Esophagus squamous epithelium (tissue), 5 donors: ENCODE measurements around the gene CFAP299. TPM values are rescaled to one million over a fixed set of nuclear protein-coding genes. Genes with fewer than 3 reads are reported as not detected.

ENCODE experiments used
- DNase-seq: peaks from one replicate; lab custom pipeline; 2025; lab: John Stamatoyannopoulos, UW
- H3K27ac ChIP-seq, 4 donors: fragments of 200-600 bp; sonication (generic); one replicate each; pipeline ENCODE4 v1.5.1; 2016 to 2019; ENCODE audit warnings: mild to moderate bottlenecking in 1 of 4
- H3K27me3 ChIP-seq, 4 donors: fragments of 200-600 bp; sonication (generic); 1 replicate in 3 of 4; 2 replicates in 1 of 4; pipeline versions ENCODE4 v1.5.1 to v1.6.0; 2017 to 2021; ENCODE audit warnings: antibody characterized with exemption in 1 of 4
- H3K36me3 ChIP-seq, 3 donors: fragments of 200-600 bp; sonication (generic); one replicate each; pipeline ENCODE4 v1.5.1; 2016 to 2019
- H3K4me1 ChIP-seq, 3 donors: fragments of 200-600 bp; sonication (generic); one replicate each; pipeline ENCODE4 v1.5.1; 2017 to 2019
- H3K4me3 ChIP-seq, 4 donors: fragments of 200-600 bp; sonication (generic); 1 replicate in 3 of 4; 2 replicates in 1 of 4; pipeline ENCODE4 v1.5.1; 2016 to 2019; ENCODE audit warnings: mild to moderate bottlenecking in 2 of 4, moderate library complexity in 1 of 4
- H3K9me3 ChIP-seq, 3 donors: fragments of 200-600 bp; sonication (generic); one replicate each; pipeline ENCODE4 v1.5.1; 2016 to 2019
- POLR2A ChIP-seq, 4 donors: fragments of 450-650 bp; IDR thresholded peaks; one replicate each; pipeline ENCODE4 v1.6.1; 2017; ENCODE audit warnings: antibody characterized with exemption in 4 of 4, mild to moderate bottlenecking in 4 of 4, moderate library complexity in 3 of 4
- WGBS, 2 donors: methylation state at CpG; one replicate each; pipeline ENCODE4 v1.1.5; 2018; 5-methylcytosine and 5-hydroxymethylcytosine counted together
- intact Hi-C: fragments of 100-400 bp; cut with DNase I; formaldehyde crosslinking; loops from one replicate; pipeline ENCODE4 v1.15.0; 2022
- total RNA-seq, 4 donors: library from RNA; depleted of rRNA; stranded (reverse); fragments of >200 nt; gene quantifications; one replicate each; pipeline ENCODE4 v1.1.0, GENCODE V29; 2016
- TF ChIP-seq, protein P1 (sequence below), 6 experiments: fragments of 450-650 bp in 4 of 6; fragments of 200-600 bp in 2 of 6; sonication (generic) in 2 of 6; IDR thresholded peaks; one replicate each; pipeline ENCODE4 v1.5.1; 2016 to 2019; ENCODE audit warnings: antibody characterized with exemption in 6 of 6, mild to moderate bottlenecking in 4 of 6, moderate library complexity in 4 of 6
- donor health status: DM: yes; HTN: yes; CAD: no.

Gene CFAP299
- total RNA-seq, 4 donors from 2014 or later = not detected

DNA sequence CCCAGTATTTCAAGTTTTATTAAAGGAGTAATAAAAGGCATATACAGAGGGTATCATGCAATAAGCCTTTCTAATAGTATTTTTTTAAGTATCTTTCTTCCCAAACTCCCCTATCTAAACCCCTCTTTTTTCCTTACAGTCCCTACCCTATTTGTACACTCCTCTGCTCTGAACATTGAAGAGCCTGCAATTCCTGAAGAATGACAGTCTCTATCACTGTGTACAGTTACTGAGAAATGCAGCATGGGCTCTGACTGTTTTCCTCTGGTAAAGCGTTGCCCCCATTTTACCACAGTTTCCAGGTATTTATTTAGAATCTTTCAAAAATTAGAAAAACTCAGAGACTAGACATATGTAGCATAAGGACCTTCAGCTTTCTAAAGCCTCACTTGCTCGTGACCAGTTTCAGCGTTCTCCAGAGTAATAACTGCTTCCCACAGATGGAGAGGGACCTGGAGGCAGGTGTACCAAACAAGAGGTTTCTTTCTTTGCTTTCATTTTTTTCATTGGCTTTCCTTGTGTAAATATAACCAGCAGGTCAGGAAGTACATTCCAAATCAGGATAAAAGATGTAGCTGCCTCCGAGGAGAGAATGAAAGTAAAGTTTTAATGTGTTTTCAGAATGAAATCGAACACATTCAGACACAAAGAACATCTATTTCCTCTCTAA lies 230.8 kb downstream of the CFAP299 start:
- Histone ChIP-seq H3K9me3 (no peaks in the 10 kb centered on the region), H3K27ac (no peak overlapping the region), H3K4me1 (peaks cover 0 to 4% (median 0%) of the 10 kb centered on the region in 3 donors), H3K36me3 (no peaks in the 10 kb centered on the region), H3K27me3 (no peaks in the 10 kb centered on the region), H3K4me3 (no peak overlapping the region)
- intact Hi-C loops = no loop called here
- DNase-seq = no peak
- TF ChIP-seq, protein P1, sequence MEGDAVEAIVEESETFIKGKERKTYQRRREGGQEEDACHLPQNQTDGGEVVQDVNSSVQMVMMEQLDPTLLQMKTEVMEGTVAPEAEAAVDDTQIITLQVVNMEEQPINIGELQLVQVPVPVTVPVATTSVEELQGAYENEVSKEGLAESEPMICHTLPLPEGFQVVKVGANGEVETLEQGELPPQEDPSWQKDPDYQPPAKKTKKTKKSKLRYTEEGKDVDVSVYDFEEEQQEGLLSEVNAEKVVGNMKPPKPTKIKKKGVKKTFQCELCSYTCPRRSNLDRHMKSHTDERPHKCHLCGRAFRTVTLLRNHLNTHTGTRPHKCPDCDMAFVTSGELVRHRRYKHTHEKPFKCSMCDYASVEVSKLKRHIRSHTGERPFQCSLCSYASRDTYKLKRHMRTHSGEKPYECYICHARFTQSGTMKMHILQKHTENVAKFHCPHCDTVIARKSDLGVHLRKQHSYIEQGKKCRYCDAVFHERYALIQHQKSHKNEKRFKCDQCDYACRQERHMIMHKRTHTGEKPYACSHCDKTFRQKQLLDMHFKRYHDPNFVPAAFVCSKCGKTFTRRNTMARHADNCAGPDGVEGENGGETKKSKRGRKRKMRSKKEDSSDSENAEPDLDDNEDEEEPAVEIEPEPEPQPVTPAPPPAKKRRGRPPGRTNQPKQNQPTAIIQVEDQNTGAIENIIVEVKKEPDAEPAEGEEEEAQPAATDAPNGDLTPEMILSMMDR (IDR thresholded peaks at IDR 0.05) = no peak
- TF ChIP-seq POLR2A (IDR thresholded peaks at IDR 0.05) = no peak
- 40 to 45% methylated on average over 5 of the region's 5 CpGs for WGBS, 2 donors

DNA sequence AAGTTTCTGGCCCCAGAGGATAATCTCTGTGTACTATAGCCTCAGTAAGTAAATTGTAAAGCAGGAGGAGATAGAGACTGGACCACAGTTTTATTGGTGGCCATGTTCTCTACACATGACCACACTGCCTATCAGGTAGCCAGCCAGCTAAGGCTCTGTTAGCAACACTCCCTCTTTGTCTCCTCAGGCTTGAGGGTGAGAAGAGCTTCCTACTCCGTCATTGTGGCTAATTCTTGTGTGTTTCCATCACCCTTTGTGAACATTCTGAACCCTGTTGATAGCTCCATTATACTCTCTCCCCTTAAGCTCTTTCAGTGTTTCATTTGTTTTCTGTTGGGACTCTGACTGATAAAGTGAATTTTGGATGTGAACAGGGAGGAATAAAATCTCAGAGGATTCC lies 233.4 kb downstream of the CFAP299 start:
- no peak overlapping the region for H3K4me3 ChIP-seq
- no peaks in the 10 kb centered on the region for H3K36me3 ChIP-seq
- WGBS, 2 donors = 84 to 89% methylated on average over 1 of the region's 1 CpG
- intact Hi-C loops = no loop called here
- no peak overlapping the region for H3K27ac ChIP-seq
- no peak for DNase-seq
- H3K4me1 ChIP-seq = peaks cover 0 to 4% (median 0%) of the 10 kb centered on the region in 3 donors
- no peak for TF ChIP-seq POLR2A (IDR thresholded peaks at IDR 0.05)
- TF ChIP-seq, protein P1 (IDR thresholded peaks at IDR 0.05) = no peak
- H3K9me3 ChIP-seq = no peaks in the 10 kb centered on the region
- no peaks in the 10 kb centered on the region for H3K27me3 ChIP-seq

DNA sequence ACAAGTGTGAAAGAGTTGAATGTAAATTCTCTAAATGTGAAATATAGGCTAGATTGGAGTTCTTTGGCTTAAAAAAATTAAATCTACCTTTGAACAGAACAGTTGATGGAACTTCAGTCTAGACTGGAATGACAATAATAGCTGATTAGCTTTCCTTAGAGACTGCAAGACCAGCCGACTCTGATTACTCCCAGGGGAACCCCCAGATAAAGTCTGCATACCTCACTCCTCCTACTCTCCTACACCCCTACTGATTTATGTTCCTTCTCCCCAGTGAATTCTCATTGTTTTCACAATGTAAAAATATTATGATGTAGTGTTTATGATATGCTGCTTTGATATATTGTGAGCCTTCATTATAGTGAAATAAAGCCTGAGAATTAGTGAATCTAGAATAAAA lies 241.3 kb downstream of the CFAP299 start:
- no peaks in the 10 kb centered on the region for H3K4me1 ChIP-seq
- H3K27me3 ChIP-seq = no peaks in the 10 kb centered on the region
- TF ChIP-seq, protein P1 (IDR thresholded peaks at IDR 0.05) = no peak
- no peak for TF ChIP-seq POLR2A (IDR thresholded peaks at IDR 0.05)
- H3K4me3 ChIP-seq = no peak overlapping the region
- H3K36me3 ChIP-seq = no peaks in the 10 kb centered on the region
- no peaks in the 10 kb centered on the region for H3K9me3 ChIP-seq
- intact Hi-C loops = no loop called here
- WGBS, 2 donors = 35 to 38% methylated on average over 1 of the region's 1 CpG
- no peak for DNase-seq
- no peak overlapping the region for H3K27ac ChIP-seq

DNA sequence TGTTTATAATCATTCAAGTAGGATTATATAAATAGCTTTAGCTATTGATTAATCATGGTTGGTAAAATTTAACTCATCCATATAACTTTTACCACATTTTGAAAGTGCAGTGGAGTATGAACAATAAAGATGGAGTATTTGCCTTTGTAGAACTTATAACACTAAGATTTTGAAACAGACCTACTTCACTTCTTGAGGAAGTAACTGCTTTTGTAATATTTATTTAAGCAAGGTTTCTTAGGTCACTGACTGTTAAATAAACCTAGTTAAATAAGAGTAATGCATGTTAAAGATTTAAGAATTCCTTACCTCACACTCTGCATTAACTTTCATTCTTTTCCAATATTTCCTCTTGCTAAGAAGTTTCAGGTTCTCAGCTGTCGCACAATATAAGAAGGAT lies 242.5 kb downstream of the CFAP299 start:
- Histone ChIP-seq H3K36me3 (no peaks in the 10 kb centered on the region), H3K9me3 (no peaks in the 10 kb centered on the region), H3K4me1 (no peaks in the 10 kb centered on the region), H3K27ac (no peak overlapping the region), H3K27me3 (no peaks in the 10 kb centered on the region), H3K4me3 (no peak overlapping the region)
- intact Hi-C loops = no loop called here
- DNase-seq = no peak
- TF ChIP-seq, protein P1 (IDR thresholded peaks at IDR 0.05) = no peak
- no peak for TF ChIP-seq POLR2A (IDR thresholded peaks at IDR 0.05)
- WGBS, 2 donors = 59 to 69% methylated on average over 1 of the region's 1 CpG

DNA sequence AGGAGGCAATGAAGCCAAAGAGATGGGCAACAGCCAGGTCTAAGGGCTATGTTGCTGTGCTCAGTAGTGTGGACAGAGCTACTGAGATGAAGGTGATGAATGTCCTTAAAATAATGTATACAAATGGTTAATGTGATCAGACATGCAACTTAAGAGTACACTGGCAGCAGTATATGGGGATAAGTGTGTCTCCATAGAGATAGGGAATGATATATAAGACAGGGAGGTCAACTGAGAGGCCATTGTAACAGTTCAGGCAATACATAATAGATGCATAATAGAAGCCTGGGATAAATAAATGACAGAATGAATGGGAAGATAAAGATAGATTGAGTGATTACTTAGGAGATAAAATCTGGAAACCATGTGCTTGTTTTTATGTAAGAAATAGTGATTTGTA lies 250.0 kb downstream of the CFAP299 start:
- intact Hi-C loops = no loop called here
- Histone ChIP-seq H3K9me3 (no peaks in the 10 kb centered on the region), H3K4me1 (no peaks in the 10 kb centered on the region), H3K27ac (no peak overlapping the region), H3K36me3 (no peaks in the 10 kb centered on the region), H3K27me3 (no peaks in the 10 kb centered on the region), H3K4me3 (no peak overlapping the region)
- TF ChIP-seq POLR2A (IDR thresholded peaks at IDR 0.05) = no peak
- TF ChIP-seq, protein P1 (IDR thresholded peaks at IDR 0.05) = no peak
- DNase-seq = no peak
